HepG2 (cell line): ENCODE data around the gene GNAI2. TPM values are rescaled to one million over a fixed set of nuclear protein-coding genes. Genes with fewer than 3 reads are reported as not detected.

ENCODE experiments used
- ARNT2 ChIP-seq: sonication (generic); formaldehyde crosslinking; IDR thresholded peaks from 2 replicates; pipeline ENCODE4 v1.8.0; 2022; ENCODE audit warnings: mild to moderate bottlenecking, low read depth, missing genetic modification reagents, moderate library complexity
- ATF6 ChIP-seq: sonication (generic); formaldehyde crosslinking; conservative IDR thresholded peaks from 2 replicates; pipeline ENCODE4 v1.4.0; 2020; ENCODE audit warnings: missing genetic modification reagents
- ELF3 ChIP-seq: IDR thresholded peaks from 2 replicates; pipeline ENCODE4 v1.6.1; 2016; ENCODE audit warnings: missing genetic modification reagents, missing compliant biosample characterization
- GTF2F1 ChIP-seq: fragments of 150-350 bp; IDR thresholded peaks from 2 replicates; pipeline ENCODE4 v1.6.1; 2014; ENCODE audit warnings: low read length
- HDAC1 ChIP-seq: sonication (generic); formaldehyde crosslinking; IDR thresholded peaks from 2 replicates; pipeline ENCODE4 v1.5.1; 2020; ENCODE audit warnings: mild to moderate bottlenecking, missing genetic modification reagents
- HNRNPH1 ChIP-seq: fragments of 200-400 bp; formaldehyde crosslinking; optimal IDR thresholded peaks from 2 replicates; pipeline ENCODE3; 2017; ENCODE audit warnings: mild to moderate bottlenecking, low read depth, low read length
- IRX3 ChIP-seq: sonication (generic); formaldehyde crosslinking; IDR thresholded peaks from 2 replicates; pipeline ENCODE4 v1.8.1; 2023; ENCODE audit warnings: mild to moderate bottlenecking, low read depth, missing genetic modification reagents, borderline replicate concordance
- KDM4B ChIP-seq: sonication (generic); formaldehyde crosslinking; IDR thresholded peaks from 2 replicates; pipeline ENCODE4 v1.4.0; 2020; ENCODE audit warnings: missing genetic modification reagents
- MIXL1 ChIP-seq: IDR thresholded peaks from 2 replicates; pipeline ENCODE4 v1.6.1; 2016
- PAX8 ChIP-seq: sonication (generic); formaldehyde crosslinking; IDR thresholded peaks from 2 replicates; pipeline ENCODE4 v1.8.0; 2022; ENCODE audit warnings: mild to moderate bottlenecking, missing genetic modification reagents, borderline replicate concordance
- RARG ChIP-seq: sonication (generic); formaldehyde crosslinking; IDR thresholded peaks from 2 replicates; pipeline ENCODE4 v1.4.0; 2020; ENCODE audit warnings: low read depth, mild to moderate bottlenecking, missing genetic modification reagents
- SIX1 ChIP-seq: sonication (generic); formaldehyde crosslinking; IDR thresholded peaks from 2 replicates; pipeline ENCODE4 v1.4.0; 2020; ENCODE audit warnings: missing genetic modification reagents, borderline replicate concordance
- STAT6 ChIP-seq: sonication (generic); formaldehyde crosslinking; IDR thresholded peaks from 2 replicates; pipeline ENCODE4 v1.4.0; 2020; ENCODE audit warnings: missing genetic modification reagents, mild to moderate bottlenecking, borderline replicate concordance
- TOE1 ChIP-seq: sonication (generic); formaldehyde crosslinking; IDR thresholded peaks from 2 replicates; pipeline ENCODE4 v1.4.0; 2020; ENCODE audit warnings: mild to moderate bottlenecking, missing genetic modification reagents
- ZEB1 ChIP-seq: IDR thresholded peaks from 2 replicates; pipeline ENCODE4 v1.6.1; 2012; ENCODE audit warnings: mild to moderate bottlenecking, low read depth, inconsistent platforms; ENCODE audit not compliant: insufficient replicate concordance
- ZFAT ChIP-seq: sonication (generic); formaldehyde crosslinking; conservative IDR thresholded peaks from 2 replicates; pipeline ENCODE4 v1.8.1; 2023; ENCODE audit warnings: missing genetic modification reagents, inconsistent platforms
- ZNF121 ChIP-seq: sonication (generic); formaldehyde crosslinking; IDR thresholded peaks from 2 replicates; pipeline ENCODE4 v1.5.0; 2020; ENCODE audit warnings: mild to moderate bottlenecking, missing genetic modification reagents
- ZNF180 ChIP-seq: sonication (generic); formaldehyde crosslinking; IDR thresholded peaks from 2 replicates; pipeline ENCODE4 v1.4.0; 2020; ENCODE audit warnings: low read depth, missing genetic modification reagents, borderline replicate concordance
- ZNF260 ChIP-seq: sonication (generic); formaldehyde crosslinking; IDR thresholded peaks from 2 replicates; pipeline ENCODE4 v1.4.0; 2020; ENCODE audit warnings: missing genetic modification reagents, low read depth, mild to moderate bottlenecking, borderline replicate concordance
- ZNF276 ChIP-seq: sonication (generic); formaldehyde crosslinking; IDR thresholded peaks from 2 replicates; pipeline ENCODE4 v1.4.0; 2020; ENCODE audit warnings: mild to moderate bottlenecking, low read depth, missing genetic modification reagents
- ZNF329 ChIP-seq: sonication (generic); formaldehyde crosslinking; IDR thresholded peaks from 2 replicates; pipeline ENCODE4 v1.9.0; 2021; ENCODE audit warnings: low read depth, mild to moderate bottlenecking, missing genetic modification reagents
- ZNF597 ChIP-seq: sonication (generic); formaldehyde crosslinking; IDR thresholded peaks from 2 replicates; pipeline ENCODE4 v1.5.0; 2020; ENCODE audit warnings: missing genetic modification reagents
- ZSCAN9 ChIP-seq: IDR thresholded peaks from 2 replicates; pipeline ENCODE4 v1.6.1; 2016; ENCODE audit warnings: borderline replicate concordance
- polyA plus RNA-seq, 8 experiments: library from polyadenylated mRNA; depleted of rRNA in 3 of 8; stranded (reverse) in 7 of 8; unstranded in 1 of 8; fragments of >200 nt; fragmentation: Illumina TruSeq in 4 of 8; extraction: Trizol in 4 of 8; gene quantifications; 2 replicates each; pipeline versions ENCODE4 v1.2.1 to v1.2.3, GENCODE V29; 2011 to 2016; ENCODE audit warnings: low read depth in 4 of 8, missing spikeins in 1 of 8, mixed read lengths in 1 of 8; ENCODE audit not compliant: insufficient read depth in 1 of 8
- total RNA-seq, 5 experiments: library from RNA; depleted of rRNA; stranded (reverse); fragments of >200 nt; fragmentation: Illumina TruSeq; extraction: Trizol; gene quantifications; 2 replicates each; pipeline ENCODE4 v1.2.3, GENCODE V29; 2016; ENCODE audit warnings: low read depth in 1 of 5

The GNAI2 gene
- total and polyA plus RNA-seq, 2 of the 13 experiments (the other 11 are each of a cell fraction or from before 2014, with no cell fraction given), result 51.1 to 66.2 TPM

GRCh38 chr3:50263478-50264382 lies 27.7 kb downstream of the GNAI2 start (continued):
- TF ChIP-seq RARG (CRISPR knock-in tag) (no peak), ZFAT (CRISPR knock-in tag) (no peak), GTF2F1 (no peak), STAT6 (no peak), SIX1 (CRISPR knock-in tag) (no peak), IRX3 (CRISPR knock-in tag) (no peak), TOE1 (CRISPR knock-in tag) (no peak), ELF3 (CRISPR knock-in tag) (peak; percentile 31; the same call in 1 of the 2 replicates), HNRNPH1 (no peak), ARNT2 (CRISPR knock-in tag) (no peak), ZNF276 (CRISPR knock-in tag) (no peak), ZSCAN9 (CRISPR knock-in tag) (no peak), ZNF597 (CRISPR knock-in tag) (no peak), PAX8 (CRISPR knock-in tag) (no peak), HDAC1 (no peak), ZNF329 (CRISPR knock-in tag) (no peak), KDM4B (CRISPR knock-in tag) (no peak), ZNF121 (CRISPR knock-in tag) (no peak), ZNF260 (CRISPR knock-in tag) (no peak), ZEB1 (no peak), ZNF180 (CRISPR knock-in tag) (no peak), ATF6 (CRISPR knock-in tag) (no peak), MIXL1 (CRISPR knock-in tag) (no peak)
